Breast epithelium (tissue), 3 donors: ENCODE data around the gene CD80.

Source experiments
- CTCF ChIP-seq, 3 donors: fragments of 450-650 bp; IDR thresholded peaks; one replicate each; pipeline ENCODE4 v1.5.1; 2016 to 2017; ENCODE audit warnings: antibody characterized with exemption in 3 of 3, mild to moderate bottlenecking in 3 of 3, moderate library complexity in 3 of 3
- POLR2A ChIP-seq: fragments of 450-650 bp; IDR thresholded peaks from one replicate; pipeline ENCODE4 v1.6.1; 2016; ENCODE audit warnings: antibody characterized with exemption, mild to moderate bottlenecking, moderate library complexity
- POLR2AphosphoS5 ChIP-seq, 3 donors: sonication (generic); formaldehyde crosslinking; IDR thresholded peaks; one replicate each; pipeline ENCODE4 v1.6.1; 2017; ENCODE audit warnings: antibody characterized with exemption in 3 of 3

GRCh38 chr3:119569156-119569555, 9.7 kb upstream of the CD80 start:
- no peak for TF ChIP-seq POLR2A
- no peak for TF ChIP-seq CTCF (IDR thresholded peaks at IDR 0.05)
- TF ChIP-seq POLR2AphosphoS5 (IDR thresholded peaks at IDR 0.05): no peak
